ENCODE results near the gene CHD6. TPM values are rescaled to one million over a fixed set of nuclear protein-coding genes. Genes with fewer than 3 reads are reported as not detected.

The CHD6 gene
- total and polyA plus RNA-seq, 2 of the 13 experiments (the other 11 are each of a cell fraction or from before 2014, with no cell fraction given), result 14.4 to 52.0 TPM

DNA sequence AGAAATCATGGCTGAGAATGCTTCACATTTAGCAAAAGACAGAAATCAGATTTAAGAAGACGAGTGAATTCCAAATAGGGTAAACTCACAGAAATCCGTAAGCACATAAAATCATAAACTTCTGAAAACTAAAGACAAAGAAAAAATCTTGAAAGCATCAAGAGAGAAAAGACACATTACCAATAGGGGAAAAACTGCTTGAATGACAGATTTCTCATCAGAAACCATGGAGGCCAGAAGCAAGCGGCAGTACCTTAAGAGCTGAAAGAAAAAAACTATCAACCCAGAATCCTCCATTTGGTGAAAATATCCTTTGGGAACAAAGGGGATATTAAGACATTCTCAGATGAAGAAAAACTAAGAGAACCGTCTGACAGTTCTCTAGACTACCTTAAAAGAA lies 185.0 kb downstream of the CHD6 start:
- DNase-seq (ENCODE audit: low spot score) (no peak), ATAC-seq (no peak), FAIRE-seq (no peak)
- intact Hi-C loops (cut with micrococcal nuclease; ENCODE audit: unreplicated experiment) (loop anchor here (1.0 kb wide), 1 partner anchor 23 kb away; no protein-coding TSS in a partner anchor), in situ Hi-C loops (cut with HindIII; ENCODE audit: extremely low pct_ligation_motif_present, low pct_unique_long_range_greater_than_20kb) (no loop called here)
- POLR2A ChIA-PET, result no interaction called here
- Histone ChIP-seq H3K27me3 (ENCODE audit: control insufficient read depth in 1 of 2, insufficient read depth in 2 of 2, low read length in 2 of 2) (no peaks in the 10 kb centered on the region), H3K4me2 (ENCODE audit: low read depth, low read length) (no peak overlapping the region), H3K4me1 (ENCODE audit: insufficient read depth, low read length) (peaks cover 9% of the 10 kb centered on the region), H4K20me1 (ENCODE audit: insufficient read depth, low read length) (no peaks in the 10 kb centered on the region), H3K9ac (ENCODE audit: insufficient read depth, low read depth, low read length) (no peak overlapping the region), H3K36me3 (replicated peaks in 1 of 2; ENCODE audit: control insufficient read depth in 1 of 2, insufficient read depth in 2 of 2, low read length in 2 of 2) (peaks cover 25 to 69% of the 10 kb centered on the region in 2 experiments), H3K27ac (ENCODE audit: extremely low read length, insufficient read depth, low read length) (no peak overlapping the region), H3K79me2 (ENCODE audit: insufficient read depth, low read length) (no peaks in the 10 kb centered on the region), H3K9me3 (ENCODE audit: low read length) (no peaks in the 10 kb centered on the region), H2AFZ (ENCODE audit: low read length) (no peak overlapping the region), H3K4me3 (replicated peaks in 1 of 3; ENCODE audit: insufficient read depth in 1 of 3, low read depth in 2 of 3, low read length in 3 of 3) (no peak overlapping the region)
- WGBS (ENCODE audit: low lambda C conversion rate), result 83% methylated on average over 4 of the region's 4 CpGs
- TF ChIP-seq ZNF878 (CRISPR knock-in tag; IDR thresholded peaks at IDR 0.05), result no peak
- no peak for TF ChIP-seq ZFP90 (CRISPR knock-in tag; IDR thresholded peaks at IDR 0.05; ENCODE audit: borderline replicate concordance)
- TF ChIP-seq, protein P1, sequence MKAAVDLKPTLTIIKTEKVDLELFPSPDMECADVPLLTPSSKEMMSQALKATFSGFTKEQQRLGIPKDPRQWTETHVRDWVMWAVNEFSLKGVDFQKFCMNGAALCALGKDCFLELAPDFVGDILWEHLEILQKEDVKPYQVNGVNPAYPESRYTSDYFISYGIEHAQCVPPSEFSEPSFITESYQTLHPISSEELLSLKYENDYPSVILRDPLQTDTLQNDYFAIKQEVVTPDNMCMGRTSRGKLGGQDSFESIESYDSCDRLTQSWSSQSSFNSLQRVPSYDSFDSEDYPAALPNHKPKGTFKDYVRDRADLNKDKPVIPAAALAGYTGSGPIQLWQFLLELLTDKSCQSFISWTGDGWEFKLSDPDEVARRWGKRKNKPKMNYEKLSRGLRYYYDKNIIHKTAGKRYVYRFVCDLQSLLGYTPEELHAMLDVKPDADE (CRISPR knock-in tag; IDR thresholded peaks at IDR 0.05), result no peak
- TF ChIP-seq, protein P2, sequence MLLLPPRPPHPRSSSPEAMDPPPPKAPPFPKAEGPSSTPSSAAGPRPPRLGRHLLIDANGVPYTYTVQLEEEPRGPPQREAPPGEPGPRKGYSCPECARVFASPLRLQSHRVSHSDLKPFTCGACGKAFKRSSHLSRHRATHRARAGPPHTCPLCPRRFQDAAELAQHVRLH (CRISPR knock-in tag; IDR thresholded peaks at IDR 0.05; ENCODE audit: borderline replicate concordance, low read depth), result no peak
- TF ChIP-seq MAFK (conservative IDR thresholded peaks at IDR 0.05 in 1 of 2, IDR thresholded peaks at IDR 0.05 in 1 of 2; ENCODE audit: low read length in 2 of 2), result peak; percentile 47 to 64; a peak in 2 of 4 replicates
- no peak for TF ChIP-seq MXD4 (CRISPR knock-in tag; IDR thresholded peaks at IDR 0.05)
- TF ChIP-seq, protein P3, sequence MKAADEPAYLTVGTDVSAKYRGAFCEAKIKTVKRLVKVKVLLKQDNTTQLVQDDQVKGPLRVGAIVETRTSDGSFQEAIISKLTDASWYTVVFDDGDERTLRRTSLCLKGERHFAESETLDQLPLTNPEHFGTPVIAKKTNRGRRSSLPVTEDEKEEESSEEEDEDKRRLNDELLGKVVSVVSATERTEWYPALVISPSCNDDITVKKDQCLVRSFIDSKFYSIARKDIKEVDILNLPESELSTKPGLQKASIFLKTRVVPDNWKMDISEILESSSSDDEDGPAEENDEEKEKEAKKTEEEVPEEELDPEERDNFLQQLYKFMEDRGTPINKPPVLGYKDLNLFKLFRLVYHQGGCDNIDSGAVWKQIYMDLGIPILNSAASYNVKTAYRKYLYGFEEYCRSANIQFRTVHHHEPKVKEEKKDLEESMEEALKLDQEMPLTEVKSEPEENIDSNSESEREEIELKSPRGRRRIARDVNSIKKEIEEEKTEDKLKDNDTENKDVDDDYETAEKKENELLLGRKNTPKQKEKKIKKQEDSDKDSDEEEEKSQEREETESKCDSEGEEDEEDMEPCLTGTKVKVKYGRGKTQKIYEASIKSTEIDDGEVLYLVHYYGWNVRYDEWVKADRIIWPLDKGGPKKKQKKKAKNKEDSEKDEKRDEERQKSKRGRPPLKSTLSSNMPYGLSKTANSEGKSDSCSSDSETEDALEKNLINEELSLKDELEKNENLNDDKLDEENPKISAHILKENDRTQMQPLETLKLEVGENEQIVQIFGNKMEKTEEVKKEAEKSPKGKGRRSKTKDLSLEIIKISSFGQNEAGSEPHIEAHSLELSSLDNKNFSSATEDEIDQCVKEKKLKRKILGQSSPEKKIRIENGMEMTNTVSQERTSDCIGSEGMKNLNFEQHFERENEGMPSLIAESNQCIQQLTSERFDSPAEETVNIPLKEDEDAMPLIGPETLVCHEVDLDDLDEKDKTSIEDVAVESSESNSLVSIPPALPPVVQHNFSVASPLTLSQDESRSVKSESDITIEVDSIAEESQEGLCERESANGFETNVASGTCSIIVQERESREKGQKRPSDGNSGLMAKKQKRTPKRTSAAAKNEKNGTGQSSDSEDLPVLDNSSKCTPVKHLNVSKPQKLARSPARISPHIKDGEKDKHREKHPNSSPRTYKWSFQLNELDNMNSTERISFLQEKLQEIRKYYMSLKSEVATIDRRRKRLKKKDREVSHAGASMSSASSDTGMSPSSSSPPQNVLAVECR (CRISPR knock-in tag; IDR thresholded peaks at IDR 0.05; ENCODE audit: borderline replicate concordance), result no peak
- CTCF ChIA-PET (ENCODE audit: low intra/inter-chr PET ratio, low total read pairs), result no interaction called here
- BruUV-seq (replicated peaks), result no TSS peak

Data from HepG2 (cell line).